GM04503 (cell line): ENCODE results near the gene EIF3L.

Experiments
- DNase-seq: peaks from one replicate; pipeline ENCODE4 v3.0.0-alpha.2; 2012; ENCODE audit warnings: low read depth

EIF3L gene

DNA sequence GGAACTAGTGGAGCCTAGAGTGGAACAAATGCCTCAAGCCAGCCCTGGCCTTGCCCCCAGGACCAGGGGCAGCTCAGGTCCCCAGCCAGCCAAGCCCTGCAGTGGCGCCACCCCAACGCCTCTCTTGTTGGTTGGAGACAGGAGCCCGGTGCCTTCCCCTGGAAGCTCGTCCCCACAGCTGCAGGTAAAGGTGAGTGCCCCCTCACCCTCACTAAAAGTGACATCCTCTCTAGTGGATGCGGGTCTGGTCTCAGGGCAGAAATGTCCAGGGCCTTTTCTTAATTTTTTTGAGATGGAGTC is 78.4 kb downstream of the EIF3L start:
- DNase-seq = no peak

GRCh38 chr22:37929390-37929789 is 80.2 kb downstream of the EIF3L start:
- no peak for DNase-seq

DNA sequence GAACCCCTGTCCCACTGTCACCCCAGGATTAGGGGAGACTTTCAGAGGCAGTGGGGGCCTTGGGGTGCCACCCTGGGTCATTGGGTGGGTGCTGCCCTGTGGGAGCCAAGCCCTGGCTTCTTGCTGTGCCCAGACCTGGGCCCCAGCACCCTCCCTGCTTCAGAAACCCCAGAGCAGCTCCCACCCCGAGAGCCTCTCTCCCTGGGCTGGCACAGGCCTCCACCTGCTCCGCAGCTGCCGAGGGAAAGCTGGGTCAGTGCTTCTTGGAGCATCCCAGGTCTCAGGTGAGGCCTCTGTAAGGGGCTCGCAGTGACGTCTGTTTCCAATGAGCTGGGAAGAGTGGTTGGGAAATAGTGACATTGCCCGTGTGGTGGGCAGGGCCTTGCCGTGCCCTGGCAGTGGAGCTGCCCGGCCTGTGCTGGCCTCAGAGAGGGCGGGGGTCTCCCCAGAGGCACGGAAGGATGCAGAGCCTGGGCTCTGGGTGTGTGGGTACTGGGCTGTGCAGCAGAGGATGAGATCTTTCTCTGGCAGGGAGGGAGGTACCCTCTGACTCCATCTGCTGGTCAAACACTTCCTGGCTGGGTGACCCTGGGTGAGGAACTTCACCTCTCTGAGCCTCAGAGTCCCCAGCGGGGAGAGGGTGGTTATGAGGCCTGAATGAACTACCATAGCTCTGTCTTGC is 81.2 kb downstream of the EIF3L start:
- DNase-seq = no peak

DNA sequence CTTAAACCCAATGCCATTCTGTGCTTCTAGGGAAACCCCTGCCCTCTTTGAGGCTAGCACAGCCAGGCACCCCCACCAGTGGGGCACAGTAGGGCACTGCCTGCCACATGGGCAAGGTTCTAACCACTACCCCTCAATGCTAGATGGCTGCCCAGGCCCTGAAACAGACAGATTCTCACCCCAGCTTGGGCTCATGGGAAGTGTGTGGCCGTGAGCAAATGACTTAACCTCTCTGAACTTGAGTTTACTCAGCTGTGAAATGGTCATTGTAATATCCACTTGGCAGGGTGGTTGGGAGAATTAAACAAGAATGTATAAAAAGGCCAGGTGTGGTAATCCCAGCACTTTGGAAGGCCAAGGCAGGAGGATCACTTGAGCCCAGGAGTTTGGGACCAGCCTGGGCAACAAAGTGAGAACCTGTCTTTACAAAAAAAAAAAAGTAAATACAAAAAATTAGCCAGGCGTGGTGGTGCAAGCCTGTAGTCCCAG is 81.8 kb downstream of the EIF3L start:
- DNase-seq = no peak

DNA sequence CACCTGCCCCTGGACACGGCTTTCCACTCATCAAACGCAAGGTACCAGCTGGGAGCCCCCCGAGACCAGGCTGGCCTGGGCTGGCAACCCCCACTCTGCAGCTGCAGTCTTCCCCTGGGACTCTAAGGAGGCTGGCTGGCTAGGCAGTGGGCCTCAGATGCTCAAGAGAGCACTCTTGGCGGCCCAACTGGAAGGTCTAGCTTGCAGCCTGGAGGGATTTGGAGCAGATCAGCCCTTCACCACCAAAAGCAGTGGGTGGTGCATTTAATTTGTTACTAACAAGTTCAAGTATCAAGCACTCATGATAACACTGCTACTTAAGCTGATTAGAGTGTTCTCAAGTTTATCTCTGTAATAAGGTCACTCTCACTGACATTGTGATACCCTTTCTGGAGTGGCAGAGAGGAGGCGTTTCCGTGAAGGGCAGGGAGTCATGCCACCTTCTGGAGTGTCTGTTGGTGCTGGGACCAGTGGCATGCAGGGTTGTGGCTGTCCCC is 82.7 kb downstream of the EIF3L start:
- no peak for DNase-seq

- DNase-seq = no peak
These were observed 83.2 kb downstream of the EIF3L start for GRCh38 chr22:37932401-37932800.

- no peak for DNase-seq
These were observed 83.8 kb downstream of the EIF3L start for GRCh38 chr22:37932821-37933578.

GRCh38 chr22:37933711-37934376 is 84.6 kb downstream of the EIF3L start:
- peak; percentile 78 for DNase-seq
